Measurements from ENCODE around the gene ZNF516.
A peak's percentile ranks its signal among the peaks of the same experiment; 100 is the strongest.
"Not testable (repeated sequence)": the region's sequence is repeated elsewhere in the genome, so short reads cannot be mapped to it uniquely, and the experiment has no call there.

Gene ZNF516

GRCh38 chr18:76480913-76481312 lies 14.1 kb downstream of the ZNF516 start:
- TF ChIP-seq CTCF (conservative IDR thresholded peaks at IDR 0.05) = no peak
- no peak overlapping the region for H3K27ac ChIP-seq

- H3K27ac ChIP-seq = no peak overlapping the region
- no peak for TF ChIP-seq CTCF (conservative IDR thresholded peaks at IDR 0.05)
These were observed 15.4 kb downstream of the ZNF516 start for GRCh38 chr18:76479351-76480238.

- no peak for TF ChIP-seq CTCF (conservative IDR thresholded peaks at IDR 0.05)
- no peak overlapping the region for H3K27ac ChIP-seq
These were observed 18.1 kb downstream of the ZNF516 start for GRCh38 chr18:76476665-76477561.

- 0 out of 2 replicates have a peak, but pooled peaks have one; percentile 14 for TF ChIP-seq CTCF (conservative IDR thresholded peaks at IDR 0.05)
- no peak overlapping the region for H3K27ac ChIP-seq
These were observed 19.4 kb downstream of the ZNF516 start for GRCh38 chr18:76475450-76476194.

- no peak overlapping the region for H3K27ac ChIP-seq
These were observed 20.2 kb downstream of the ZNF516 start for GRCh38 chr18:76474824-76475223.

GRCh38 chr18:76473521-76473920 lies 21.5 kb downstream of the ZNF516 start:
- H3K27ac ChIP-seq = not testable (repeated sequence)

More at GRCh38 chr18:76474824-76475223, 20.2 kb downstream of the ZNF516 start:
- no peak for TF ChIP-seq CTCF (conservative IDR thresholded peaks at IDR 0.05)

GRCh38 chr18:76472829-76473228 lies 22.2 kb downstream of the ZNF516 start:
- no peak for TF ChIP-seq CTCF (conservative IDR thresholded peaks at IDR 0.05)
- no peak overlapping the region for H3K27ac ChIP-seq
